Measurements from ENCODE around the gene RYR1.
"Not testable (repeated sequence)": the region's sequence is repeated elsewhere in the genome, so short reads cannot be mapped to it uniquely, and the experiment has no call there.

Gene RYR1

DNA sequence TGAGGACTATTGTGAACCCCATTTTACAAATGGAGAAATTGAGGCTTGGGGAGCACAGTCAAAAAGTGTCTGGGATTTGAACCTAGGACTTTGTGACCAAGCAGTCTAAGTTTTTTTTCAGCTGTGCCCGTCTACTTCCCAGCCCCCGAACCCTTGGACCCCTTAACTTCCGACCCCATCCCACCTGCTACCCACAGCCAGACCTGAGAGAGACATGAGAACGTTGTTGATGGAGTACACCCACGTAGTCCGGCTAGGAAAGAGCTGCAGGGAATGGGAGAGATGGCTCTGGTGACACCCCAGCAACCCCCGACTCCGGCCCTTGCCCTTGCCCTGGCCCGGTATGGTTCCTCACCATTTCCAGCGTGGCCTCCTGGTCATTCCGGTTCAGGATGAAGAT is 166.2 kb downstream of the RYR1 start:
- DNase-seq, result no peak
- Histone ChIP-seq H3K79me2 (ENCODE audit: low read length) (no peaks in the 10 kb centered on the region), H4K20me1 (ENCODE audit: insufficient read depth, low read length) (no peaks in the 10 kb centered on the region), H3F3A (ENCODE audit: insufficient read depth, low read length) (no peaks in the 10 kb centered on the region), H2AFZ (ENCODE audit: low read length) (no peak overlapping the region), H3K9ac (ENCODE audit: low read length) (no peak overlapping the region), H3K27ac (ENCODE audit: low read length) (no peak overlapping the region), H3K4me2 (ENCODE audit: low read depth, low read length) (no peak overlapping the region), H3K4me3 (ENCODE audit: low read length) (no peak overlapping the region), H3K9me3 (replicated peaks; ENCODE audit: insufficient read depth, low read length) (no peaks in the 10 kb centered on the region), H3K27me3 (replicated peaks; ENCODE audit: insufficient read depth, low read length) (no peaks in the 10 kb centered on the region), H3K9me2 (replicated peaks; ENCODE audit: insufficient read depth, low read length) (no peaks in the 10 kb centered on the region), H3K4me1 (ENCODE audit: low read length) (no peaks in the 10 kb centered on the region), H3K36me3 (replicated peaks; ENCODE audit: insufficient read depth, low read length) (no peaks in the 10 kb centered on the region)
- TF ChIP-seq, protein P1, sequence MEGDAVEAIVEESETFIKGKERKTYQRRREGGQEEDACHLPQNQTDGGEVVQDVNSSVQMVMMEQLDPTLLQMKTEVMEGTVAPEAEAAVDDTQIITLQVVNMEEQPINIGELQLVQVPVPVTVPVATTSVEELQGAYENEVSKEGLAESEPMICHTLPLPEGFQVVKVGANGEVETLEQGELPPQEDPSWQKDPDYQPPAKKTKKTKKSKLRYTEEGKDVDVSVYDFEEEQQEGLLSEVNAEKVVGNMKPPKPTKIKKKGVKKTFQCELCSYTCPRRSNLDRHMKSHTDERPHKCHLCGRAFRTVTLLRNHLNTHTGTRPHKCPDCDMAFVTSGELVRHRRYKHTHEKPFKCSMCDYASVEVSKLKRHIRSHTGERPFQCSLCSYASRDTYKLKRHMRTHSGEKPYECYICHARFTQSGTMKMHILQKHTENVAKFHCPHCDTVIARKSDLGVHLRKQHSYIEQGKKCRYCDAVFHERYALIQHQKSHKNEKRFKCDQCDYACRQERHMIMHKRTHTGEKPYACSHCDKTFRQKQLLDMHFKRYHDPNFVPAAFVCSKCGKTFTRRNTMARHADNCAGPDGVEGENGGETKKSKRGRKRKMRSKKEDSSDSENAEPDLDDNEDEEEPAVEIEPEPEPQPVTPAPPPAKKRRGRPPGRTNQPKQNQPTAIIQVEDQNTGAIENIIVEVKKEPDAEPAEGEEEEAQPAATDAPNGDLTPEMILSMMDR (IDR thresholded peaks at IDR 0.05; ENCODE audit: low read length), result no peak
- TF ChIP-seq EZH2 (optimal IDR thresholded peaks at IDR 0.05; ENCODE audit: low read depth, low read length) (no peak), EZH2phosphoT487 (IDR thresholded peaks at IDR 0.05; ENCODE audit: low read length) (no peak)

GRCh38 chr19:38602856-38603255 is 169.4 kb downstream of the RYR1 start:
- not testable (repeated sequence) for H4K20me1 ChIP-seq (ENCODE audit: insufficient read depth, low read length); H3K27me3 ChIP-seq (replicated peaks; ENCODE audit: insufficient read depth, low read length); H3K27ac ChIP-seq (ENCODE audit: low read length); H2AFZ ChIP-seq (ENCODE audit: low read length); H3K4me3 ChIP-seq (ENCODE audit: low read length); H3K4me1 ChIP-seq (ENCODE audit: low read length); H3K79me2 ChIP-seq (ENCODE audit: low read length); H3K9me3 ChIP-seq (replicated peaks; ENCODE audit: insufficient read depth, low read length); H3K9me2 ChIP-seq (replicated peaks; ENCODE audit: insufficient read depth, low read length); H3K36me3 ChIP-seq (replicated peaks; ENCODE audit: insufficient read depth, low read length); H3K9ac ChIP-seq (ENCODE audit: low read length); H3K4me2 ChIP-seq (ENCODE audit: low read depth, low read length); DNase-seq; H3F3A ChIP-seq (ENCODE audit: insufficient read depth, low read length)

DNA sequence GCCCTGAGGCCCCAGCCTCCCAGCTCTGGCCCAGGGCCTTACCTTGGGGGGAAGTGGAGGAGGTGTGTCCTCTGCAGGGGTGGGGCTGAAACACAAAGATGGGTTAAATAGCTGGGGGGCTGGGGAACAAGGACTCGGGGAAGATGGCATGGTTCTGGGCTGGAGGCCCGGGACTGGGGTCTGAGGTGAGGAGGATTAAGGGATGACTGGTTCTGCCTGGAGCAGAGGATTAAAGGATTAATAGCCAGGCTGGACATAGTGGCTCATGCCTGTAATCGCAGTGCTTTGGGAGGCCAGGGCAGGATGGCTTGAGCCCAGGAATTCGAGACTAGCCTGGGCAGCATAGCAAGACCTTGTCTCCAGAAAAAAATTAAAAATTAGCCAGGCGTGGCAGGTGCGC is 172.6 kb downstream of the RYR1 start:
- DNase-seq, result no peak
- Histone ChIP-seq H3K9me2 (replicated peaks; ENCODE audit: insufficient read depth, low read length) (no peaks in the 10 kb centered on the region), H3K27me3 (replicated peaks; ENCODE audit: insufficient read depth, low read length) (no peaks in the 10 kb centered on the region), H3K4me1 (ENCODE audit: low read length) (no peaks in the 10 kb centered on the region), H3K4me2 (ENCODE audit: low read depth, low read length) (no peak overlapping the region), H3K36me3 (replicated peaks; ENCODE audit: insufficient read depth, low read length) (no peaks in the 10 kb centered on the region), H4K20me1 (ENCODE audit: insufficient read depth, low read length) (no peaks in the 10 kb centered on the region), H3K9ac (ENCODE audit: low read length) (no peak overlapping the region), H3F3A (ENCODE audit: insufficient read depth, low read length) (no peaks in the 10 kb centered on the region), H3K4me3 (ENCODE audit: low read length) (no peak overlapping the region), H3K27ac (ENCODE audit: low read length) (no peak overlapping the region), H3K79me2 (ENCODE audit: low read length) (no peaks in the 10 kb centered on the region), H3K9me3 (replicated peaks; ENCODE audit: insufficient read depth, low read length) (no peaks in the 10 kb centered on the region), H2AFZ (ENCODE audit: low read length) (no peak overlapping the region)
- TF ChIP-seq EZH2 (optimal IDR thresholded peaks at IDR 0.05; ENCODE audit: low read depth, low read length) (no peak), EZH2phosphoT487 (IDR thresholded peaks at IDR 0.05; ENCODE audit: low read length) (no peak)
- TF ChIP-seq, protein P1 (IDR thresholded peaks at IDR 0.05; ENCODE audit: low read length), result no peak

GRCh38 chr19:38614289-38614688 is 180.8 kb downstream of the RYR1 start:
- no peak for DNase-seq
- H3K9ac ChIP-seq (ENCODE audit: low read length), result no peak overlapping the region
- no peak overlapping the region for H3K4me3 ChIP-seq (ENCODE audit: low read length)
- no peaks in the 10 kb centered on the region for H3K36me3 ChIP-seq (replicated peaks; ENCODE audit: insufficient read depth, low read length)
- H3K9me2 ChIP-seq (replicated peaks; ENCODE audit: insufficient read depth, low read length), result no peaks in the 10 kb centered on the region
- H3K27ac ChIP-seq (ENCODE audit: low read length), result no peak overlapping the region
- no peaks in the 10 kb centered on the region for H3K9me3 ChIP-seq (replicated peaks; ENCODE audit: insufficient read depth, low read length)
- TF ChIP-seq, protein P1 (IDR thresholded peaks at IDR 0.05; ENCODE audit: low read length), result no peak
- TF ChIP-seq EZH2phosphoT487 (IDR thresholded peaks at IDR 0.05; ENCODE audit: low read length) (no peak), EZH2 (optimal IDR thresholded peaks at IDR 0.05; ENCODE audit: low read depth, low read length) (no peak)
- H3K27me3 ChIP-seq (replicated peaks; ENCODE audit: insufficient read depth, low read length), result no peaks in the 10 kb centered on the region
- H3F3A ChIP-seq (ENCODE audit: insufficient read depth, low read length), result peaks cover 13% of the 10 kb centered on the region
- H4K20me1 ChIP-seq (ENCODE audit: insufficient read depth, low read length), result no peaks in the 10 kb centered on the region
- H3K4me1 ChIP-seq (ENCODE audit: low read length), result 0 out of 2 replicates have a peak, but pooled peaks cover 8% of the 10 kb centered on the region
- no peak overlapping the region for H3K4me2 ChIP-seq (ENCODE audit: low read depth, low read length)
- H3K79me2 ChIP-seq (ENCODE audit: low read length), result peaks cover 31% of the 10 kb centered on the region
- H2AFZ ChIP-seq (ENCODE audit: low read length), result no peak overlapping the region

Measured in MM.1S (cell line).